NCI-H1436 treated with DMSO at 0.1 percent for 48 hours (cell line): Measurements from ENCODE around the gene GRPEL2.

ENCODE experiments used
- DNase-seq: peaks from one replicate; lab custom pipeline; 2025; lab: John Stamatoyannopoulos, UW

GRPEL2 gene, protein sequence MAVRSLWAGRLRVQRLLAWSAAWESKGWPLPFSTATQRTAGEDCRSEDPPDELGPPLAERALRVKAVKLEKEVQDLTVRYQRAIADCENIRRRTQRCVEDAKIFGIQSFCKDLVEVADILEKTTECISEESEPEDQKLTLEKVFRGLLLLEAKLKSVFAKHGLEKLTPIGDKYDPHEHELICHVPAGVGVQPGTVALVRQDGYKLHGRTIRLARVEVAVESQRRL

DNA sequence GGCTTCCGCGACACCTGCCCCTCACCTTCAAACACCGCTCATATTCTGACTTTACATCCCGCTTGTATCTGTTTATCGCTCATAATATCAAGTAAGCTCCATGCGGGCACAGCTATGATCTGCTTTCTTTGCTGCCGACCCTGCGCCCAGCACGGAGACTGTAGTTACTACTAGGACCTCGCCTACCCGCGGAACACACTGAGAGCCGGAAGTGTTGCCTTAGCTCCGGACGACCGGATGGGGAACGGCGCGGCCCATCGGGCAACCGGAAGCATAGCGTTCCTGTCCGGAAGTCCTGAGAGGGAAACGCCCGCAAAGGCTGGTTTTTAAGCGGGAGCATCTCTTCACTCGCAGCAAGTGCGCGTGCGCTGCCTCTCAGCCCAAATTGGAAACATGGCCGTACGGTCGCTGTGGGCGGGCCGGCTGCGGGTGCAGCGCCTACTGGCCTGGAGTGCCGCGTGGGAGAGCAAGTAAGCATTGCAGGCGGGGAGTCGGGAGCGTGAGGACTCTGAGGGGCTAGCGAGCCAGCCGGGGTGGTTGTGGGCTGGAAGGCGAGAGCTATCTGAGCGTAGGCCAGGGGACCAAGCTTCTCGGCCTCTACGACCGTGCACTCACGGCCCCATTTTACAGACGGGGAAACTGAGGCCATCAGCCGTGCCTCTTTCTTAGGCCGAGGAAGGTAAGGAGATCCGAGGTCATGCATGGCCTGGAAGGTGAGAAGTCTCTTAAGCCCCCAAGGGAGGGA is at the start of gene GRPEL2:
GRPEL2 (plus strand) TSS at position 353 of the 745 bp plus-strand sequence; CDS start at position 394, 41 bp downstream.
- DNase-seq = peak; percentile 79

DNA sequence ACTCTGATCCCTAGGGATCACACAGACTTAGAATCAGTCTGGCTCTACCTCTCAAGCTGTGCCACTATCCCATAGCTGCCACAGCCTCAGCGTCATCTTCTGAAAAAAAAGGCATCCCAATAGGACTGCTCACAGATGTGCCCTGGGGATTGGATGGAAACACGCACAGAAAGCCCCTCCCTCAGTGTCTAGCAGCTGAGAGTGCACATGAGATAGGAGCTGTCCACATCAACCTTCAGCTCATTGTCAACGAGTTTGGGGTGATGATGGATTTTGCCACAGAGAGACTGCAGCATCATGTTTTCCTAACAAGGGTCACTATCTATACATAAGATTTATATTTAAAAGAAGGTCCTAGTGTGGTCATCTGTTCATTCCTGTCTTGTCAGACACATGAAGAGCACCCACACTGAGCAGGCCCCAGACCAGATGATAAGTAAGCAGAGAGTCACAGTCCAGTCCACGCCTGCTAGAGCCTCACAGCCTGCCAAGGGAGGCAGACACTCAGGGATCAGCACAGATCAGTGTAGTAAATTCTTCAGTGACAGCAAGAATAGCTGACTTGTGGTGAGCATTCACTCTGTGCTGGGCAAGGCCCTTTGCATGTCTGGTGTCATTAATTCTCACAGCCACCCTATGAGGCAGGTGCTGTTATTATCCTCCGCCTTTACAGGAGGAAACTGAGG is 47.8 kb upstream of the GRPEL2 start:
- no peak for DNase-seq

DNA sequence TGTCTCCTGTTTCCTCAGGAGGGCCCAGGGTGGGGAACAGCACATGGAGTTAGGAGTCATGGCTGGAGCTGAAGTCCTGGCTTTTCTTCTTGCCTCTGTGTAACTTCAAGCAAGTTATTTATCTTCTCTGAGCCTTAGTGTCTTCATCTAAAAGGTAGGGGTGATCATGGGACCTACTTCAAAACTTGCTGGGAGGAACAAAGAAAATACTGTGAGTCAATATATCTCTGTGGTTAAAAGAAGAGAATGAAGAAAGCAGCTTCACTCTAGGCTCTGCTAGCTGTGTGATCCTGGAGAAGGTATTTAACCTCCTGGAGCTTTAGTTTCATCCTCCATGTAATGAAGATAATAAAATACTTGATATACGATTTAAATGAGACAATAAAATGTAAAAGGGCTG is 47.1 kb upstream of the GRPEL2 start:
- DNase-seq = no peak

DNA sequence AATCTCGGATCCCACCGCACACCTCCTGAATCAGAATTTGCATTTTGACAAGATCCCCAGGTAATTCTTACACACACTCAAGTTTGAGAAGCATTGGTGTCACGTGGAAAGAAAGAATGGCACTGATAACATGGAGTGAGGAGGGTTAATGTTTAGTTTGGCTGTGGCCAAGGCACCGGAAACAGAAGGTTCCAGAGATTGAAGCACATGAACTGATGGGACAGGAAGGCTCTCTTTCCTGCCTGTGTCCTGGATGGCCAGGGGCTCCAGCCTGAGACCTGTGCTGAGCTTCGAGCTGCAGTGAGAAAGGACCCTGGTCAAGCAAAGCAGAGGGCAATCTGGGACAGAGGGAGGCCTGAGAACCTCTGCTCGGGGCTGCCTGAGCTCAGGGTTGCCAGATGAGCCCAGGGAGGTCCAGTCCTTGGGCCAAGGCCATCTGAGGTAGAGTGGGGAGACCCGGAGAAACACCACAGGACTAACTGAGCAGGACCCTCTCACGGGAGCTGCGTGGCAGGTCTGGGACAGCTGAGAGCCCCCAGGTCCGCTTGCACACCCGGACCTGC is 46.4 kb upstream of the GRPEL2 start:
- DNase-seq = no peak

DNA sequence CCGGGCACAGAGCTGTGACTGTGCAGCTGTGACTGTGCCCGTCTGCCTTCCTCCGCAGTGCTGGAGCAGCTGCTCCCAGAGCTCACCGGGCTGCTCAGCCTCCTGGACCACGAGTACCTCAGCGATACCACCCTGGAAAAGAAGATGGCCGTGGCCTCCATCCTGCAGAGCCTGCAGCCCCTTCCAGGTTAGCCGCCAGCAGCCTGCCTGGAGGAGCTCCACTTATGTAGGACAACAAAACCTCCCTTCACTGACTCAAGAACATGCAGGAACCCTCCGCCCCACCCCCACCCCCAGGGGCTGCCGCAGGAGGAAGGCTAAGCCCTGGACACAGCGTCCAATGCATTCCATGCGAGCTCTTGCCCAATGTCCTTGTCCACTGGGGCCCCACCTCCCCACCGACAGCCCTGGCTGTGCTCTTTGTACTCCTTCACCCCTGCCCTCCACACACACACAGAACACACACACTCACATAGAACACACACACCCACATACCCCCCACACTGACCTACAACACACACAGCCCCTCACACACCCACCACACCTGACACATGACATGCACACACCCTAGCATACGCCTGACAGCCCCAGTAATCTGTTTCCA is 45.7 kb upstream of the GRPEL2 start:
- DNase-seq = no peak

DNA sequence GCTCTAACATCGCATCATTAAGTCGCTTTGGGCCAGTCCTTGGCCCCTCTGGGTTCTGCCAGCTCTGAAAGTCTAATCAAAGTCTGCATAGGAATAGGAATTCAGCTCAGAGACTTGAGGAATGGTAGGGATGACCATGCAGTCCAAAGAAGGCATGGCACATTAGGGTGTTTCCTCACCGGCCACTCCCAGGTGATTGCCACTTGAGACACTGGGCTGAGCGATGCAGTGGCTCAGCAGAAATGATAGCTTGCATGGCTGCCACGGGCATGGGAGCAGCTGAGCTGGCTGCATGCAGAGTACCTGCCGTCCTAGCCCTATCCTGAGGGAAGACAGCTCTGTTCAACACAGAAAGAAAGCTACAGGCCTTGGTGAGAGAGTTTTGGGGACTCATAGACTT is 44.9 kb upstream of the GRPEL2 start:
- DNase-seq = no peak

DNA sequence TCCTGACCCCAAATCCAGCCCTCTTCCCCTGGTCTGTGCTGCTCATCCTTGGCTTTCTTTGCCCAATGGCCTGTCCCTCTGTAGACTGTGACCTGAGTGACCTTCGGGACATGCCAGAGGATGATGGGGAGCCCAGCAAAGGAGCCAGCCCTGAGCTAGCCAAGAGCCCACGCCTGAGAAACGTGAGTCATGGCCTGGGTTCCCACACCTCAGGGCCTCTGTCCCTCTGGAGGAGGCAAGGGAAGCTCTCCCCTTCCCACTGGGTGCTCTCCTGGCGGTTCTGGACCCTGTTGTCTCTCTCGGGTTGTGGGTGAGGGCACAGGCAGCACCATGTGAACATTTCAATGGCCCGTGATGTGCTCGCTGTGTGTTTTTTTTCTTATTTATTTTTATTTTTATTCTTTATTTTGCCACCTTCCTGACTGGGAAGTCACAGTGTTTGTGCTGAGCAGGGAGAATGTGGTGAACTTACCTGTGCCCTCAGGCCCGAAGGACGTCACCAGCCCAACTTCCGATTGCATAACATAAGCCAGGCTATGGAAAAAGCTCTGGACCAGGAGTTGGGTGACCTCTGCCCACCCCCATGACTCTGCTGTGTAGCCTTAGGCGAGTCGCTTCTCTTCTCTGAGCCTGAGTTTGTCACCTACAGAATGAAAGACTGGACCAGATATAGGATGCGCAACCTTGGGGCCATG is 44.1 kb upstream of the GRPEL2 start:
- no peak for DNase-seq

DNA sequence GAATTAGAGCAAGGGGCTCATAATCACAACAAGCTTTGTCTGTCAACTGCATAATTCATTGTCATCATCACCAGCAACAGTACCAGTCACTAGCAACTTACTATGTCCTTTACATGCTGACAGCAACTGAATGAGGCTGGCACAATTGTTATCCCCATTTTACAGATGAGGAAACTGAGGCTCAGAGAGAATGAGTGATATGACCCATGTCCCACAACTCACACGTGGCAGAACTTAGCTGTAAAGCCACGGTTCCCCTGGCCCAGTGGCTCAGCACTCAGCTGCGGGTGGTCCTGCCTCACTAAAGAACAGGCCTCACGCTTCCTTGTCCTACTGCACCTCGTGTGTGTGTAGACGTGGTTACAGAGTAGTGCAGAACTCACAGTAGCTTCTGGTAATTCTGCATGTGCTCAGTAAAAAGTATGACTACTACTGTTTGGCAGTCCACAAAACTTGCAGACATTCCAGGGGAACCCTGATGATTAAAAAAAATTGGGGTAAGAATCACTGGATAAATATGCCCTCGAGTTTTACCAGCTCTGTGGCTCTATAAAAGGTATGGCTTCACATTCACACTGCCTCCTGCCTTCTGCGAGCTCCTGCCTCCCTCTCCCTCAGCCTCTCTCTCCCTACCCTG is 43.4 kb upstream of the GRPEL2 start:
- no peak for DNase-seq

DNA sequence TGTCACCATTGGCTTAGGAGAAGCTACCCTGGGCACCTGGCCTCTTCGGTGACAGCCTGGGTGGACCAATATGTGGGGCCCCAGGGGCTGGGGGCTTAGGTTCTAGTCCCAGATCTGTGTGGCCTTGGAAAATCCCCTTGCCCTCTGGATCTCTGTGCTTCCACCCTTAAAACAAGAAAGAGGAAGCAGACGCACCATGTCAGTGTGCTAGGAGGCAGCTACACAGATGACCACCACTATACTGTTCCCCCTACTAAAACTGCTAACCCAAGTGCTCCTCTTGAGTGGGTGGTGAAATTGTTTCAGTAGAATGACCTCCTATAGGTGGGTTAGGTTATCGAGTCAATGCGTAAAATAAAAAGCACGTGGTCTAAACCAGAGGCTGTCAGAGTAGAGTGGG is 42.7 kb upstream of the GRPEL2 start:
- DNase-seq = no peak

DNA sequence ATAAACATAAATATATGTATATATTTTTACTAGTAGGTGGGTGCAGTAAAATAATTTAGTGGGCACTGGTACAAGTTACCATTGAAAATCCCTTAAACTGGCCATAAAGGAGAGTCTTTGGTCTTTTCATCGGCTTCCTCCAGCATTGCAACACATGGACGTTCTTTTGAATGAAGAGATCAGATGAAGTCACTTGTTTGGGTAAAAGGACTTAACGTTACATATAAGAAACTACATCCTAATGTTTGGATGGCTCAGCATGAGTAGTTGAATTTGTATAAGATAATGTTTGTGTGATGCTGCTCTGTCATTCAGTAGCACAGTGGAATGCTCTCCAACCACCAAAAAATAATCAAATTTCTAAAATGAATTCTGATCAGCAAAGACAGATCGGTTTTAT is 42.1 kb upstream of the GRPEL2 start:
- no peak for DNase-seq

DNA sequence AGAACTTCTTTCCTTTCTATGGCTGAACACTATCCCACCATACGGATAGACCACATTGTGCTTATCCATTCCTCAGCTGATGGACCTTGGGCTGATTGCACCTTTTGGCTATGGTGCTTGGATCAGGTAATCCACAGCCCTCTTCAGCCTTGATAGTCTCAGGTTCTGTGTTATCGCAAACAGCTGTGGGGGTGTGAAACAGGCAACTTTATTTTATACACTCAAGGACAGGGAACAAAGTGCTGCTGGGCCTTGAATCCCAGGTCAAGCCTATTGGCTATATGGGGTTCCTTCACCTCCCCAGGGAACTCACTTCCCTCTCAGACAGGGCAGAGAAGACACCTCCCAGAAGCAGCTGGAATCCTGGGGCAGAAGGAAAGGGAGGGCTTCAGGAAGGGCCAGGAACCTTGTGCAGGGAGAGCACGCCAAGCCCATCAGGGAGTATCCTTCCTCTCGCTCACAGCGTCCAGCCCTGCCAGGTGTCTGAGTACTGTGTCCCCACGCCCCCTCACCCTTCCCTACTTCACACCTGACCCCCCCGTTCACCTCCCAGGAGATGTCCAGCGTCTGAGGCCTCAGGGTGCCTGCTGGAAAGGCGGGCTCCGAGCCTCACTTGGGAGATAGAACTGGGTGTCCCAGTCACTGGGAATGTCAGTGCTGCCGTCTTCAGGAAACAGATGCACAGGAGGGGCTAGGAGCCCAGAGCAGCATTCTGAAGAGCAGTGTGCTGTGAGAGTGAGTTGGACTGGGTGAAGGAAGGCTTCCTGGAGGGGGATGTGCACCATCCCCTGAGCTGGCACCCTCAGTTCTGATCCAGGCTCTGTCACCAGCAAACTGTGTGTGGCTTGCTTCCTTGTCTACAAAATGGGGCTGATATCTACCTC is 40.9 kb upstream of the GRPEL2 start:
- no peak for DNase-seq

DNA sequence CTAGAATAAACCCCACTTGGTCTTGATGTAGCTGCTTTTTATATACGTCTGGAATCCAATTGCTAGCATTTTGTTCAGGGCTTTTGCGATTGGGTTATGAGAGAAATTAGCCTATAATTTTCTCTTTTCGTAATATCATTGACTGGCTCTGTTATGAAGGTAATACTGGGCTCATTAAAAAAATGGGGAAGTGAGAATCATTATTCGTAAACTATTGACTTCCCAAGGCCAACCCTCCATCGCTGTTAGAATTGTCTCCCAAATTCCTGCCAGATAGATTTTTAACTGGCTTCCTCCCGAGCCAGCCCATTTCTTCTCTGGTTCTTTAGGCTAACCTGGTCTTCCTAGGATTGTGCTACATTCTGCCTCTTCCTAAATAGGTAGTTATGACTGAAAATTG is 35.9 kb upstream of the GRPEL2 start:
- no peak for DNase-seq

DNA sequence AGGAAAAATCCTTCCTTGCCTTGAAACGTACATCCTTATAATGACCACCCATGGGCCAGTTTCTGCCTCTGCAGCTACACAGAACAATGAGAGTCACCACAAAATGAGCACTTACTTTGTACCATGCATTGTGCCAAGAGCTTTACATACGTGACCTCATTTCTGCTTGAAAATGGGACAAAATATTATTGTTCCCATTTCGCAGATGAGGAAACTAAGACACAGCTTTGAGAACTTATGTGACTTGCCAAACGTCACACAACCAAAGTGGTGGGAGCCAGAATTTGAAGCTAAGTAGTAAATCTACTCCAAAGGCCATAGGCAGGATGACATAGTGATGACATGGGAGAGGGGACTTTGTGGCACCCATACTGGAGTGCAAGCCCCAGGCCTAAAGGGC is 34.8 kb upstream of the GRPEL2 start:
- no peak for DNase-seq

DNA sequence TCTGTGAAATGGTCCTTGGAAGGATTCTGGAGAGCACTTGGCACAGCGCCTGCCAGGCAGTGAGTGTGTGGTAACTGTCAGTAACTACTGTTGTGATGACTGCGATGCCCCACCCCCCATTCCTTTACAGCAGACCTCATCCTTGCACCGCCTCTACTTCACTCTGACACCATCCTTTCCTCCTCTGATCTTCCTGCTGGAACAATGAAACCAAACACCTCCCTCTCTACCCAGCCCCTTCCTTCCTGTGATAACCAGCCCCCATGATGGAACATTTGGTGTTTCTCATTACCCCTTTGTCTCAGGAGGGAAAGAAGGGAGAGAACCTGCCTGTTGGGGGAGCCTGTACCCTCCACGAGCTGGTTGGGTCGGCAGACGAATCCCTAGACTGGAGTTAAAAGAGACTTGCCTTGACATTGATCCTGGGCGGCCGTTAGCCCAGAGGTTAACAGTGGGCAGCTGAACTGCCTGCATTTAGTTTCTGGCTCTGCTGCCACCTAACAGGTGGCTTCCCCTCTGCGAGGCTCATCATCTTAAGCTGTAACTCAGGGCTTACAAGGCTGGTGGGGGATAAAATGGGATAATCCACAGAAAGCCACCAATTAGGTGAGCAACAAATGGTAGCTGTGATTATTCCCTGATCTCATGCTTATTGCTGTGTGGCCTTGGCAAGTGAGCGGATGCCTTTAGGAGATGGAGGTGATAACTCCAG is 34.2 kb upstream of the GRPEL2 start:
- DNase-seq = no peak

DNA sequence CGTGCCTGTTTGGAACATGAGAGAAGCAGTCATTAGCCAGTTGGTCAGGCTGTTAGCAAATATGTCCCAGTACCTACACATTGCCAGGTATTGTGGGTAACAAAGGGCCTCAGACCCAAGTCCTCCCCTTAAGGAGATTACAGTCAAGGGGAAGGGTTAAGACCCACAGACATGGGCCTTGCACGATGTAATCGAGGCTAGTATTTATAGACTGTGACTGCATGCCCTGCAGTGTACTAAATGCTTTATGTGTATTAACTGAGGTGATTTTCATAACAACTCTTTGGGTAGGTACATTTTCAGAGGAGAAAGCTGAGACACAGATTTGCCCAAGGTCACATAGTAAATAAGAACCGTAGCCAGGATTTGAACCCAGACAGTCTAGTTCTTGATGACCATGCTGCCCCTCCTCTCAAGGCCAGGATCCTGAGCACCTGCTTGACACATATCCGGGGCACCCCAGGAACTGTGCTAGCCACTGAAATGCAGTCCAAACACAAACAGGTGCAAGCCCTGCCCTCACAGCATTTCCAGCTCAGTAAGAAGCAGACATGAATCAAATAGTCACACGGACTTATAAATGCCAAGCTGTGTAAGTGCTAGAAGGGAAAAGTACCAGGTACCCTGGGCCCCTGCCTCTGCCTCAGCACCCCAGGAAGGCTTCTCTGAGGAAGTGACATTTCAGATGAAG is 32.0 kb upstream of the GRPEL2 start:
- no peak for DNase-seq

DNA sequence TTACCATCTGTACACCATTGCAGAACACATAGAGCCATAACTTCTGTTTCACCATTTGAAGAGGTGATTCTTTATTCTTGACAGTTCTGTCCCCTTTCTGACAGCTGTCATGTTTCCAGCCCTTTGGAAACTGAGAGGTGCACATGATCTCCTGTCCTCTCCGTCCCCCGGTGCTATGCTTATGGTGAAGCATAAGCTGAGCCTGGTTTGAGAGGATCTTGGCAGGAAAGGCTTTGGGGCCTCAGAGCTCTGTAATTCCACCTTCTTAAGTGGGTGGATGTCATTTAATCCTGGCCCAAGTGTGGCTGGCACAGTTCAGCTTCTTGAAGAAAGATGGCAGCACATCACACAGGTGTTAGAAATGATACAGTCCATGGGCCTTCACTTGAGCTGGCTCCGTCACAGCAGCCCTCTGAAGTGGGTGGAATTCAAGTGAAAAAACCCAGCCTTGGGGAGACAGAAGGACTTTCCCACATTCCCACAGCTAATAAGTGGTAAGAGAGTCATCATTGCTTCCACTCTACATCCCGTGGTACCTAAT is 30.7 kb upstream of the GRPEL2 start:
- no peak for DNase-seq

DNA sequence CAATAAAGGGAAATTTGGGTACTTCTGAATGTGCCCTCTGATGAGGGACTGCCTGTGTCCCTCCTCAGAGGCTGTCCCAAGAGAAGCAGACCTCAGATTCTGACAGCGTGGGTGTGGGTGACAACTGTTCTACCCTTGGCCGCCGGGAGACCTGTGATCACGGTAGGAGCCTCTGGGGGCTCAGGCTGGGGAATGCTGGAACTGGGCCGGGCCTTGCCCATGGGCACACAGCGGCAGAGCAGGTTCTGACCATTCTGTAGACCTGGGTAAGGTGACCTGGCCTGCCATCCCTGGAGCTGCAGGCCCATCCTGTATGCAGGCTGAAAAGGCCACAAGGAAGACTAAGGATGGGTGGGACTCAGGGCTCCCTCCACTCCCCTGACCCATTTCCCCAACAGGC is 29.5 kb upstream of the GRPEL2 start:
- no peak for DNase-seq

DNA sequence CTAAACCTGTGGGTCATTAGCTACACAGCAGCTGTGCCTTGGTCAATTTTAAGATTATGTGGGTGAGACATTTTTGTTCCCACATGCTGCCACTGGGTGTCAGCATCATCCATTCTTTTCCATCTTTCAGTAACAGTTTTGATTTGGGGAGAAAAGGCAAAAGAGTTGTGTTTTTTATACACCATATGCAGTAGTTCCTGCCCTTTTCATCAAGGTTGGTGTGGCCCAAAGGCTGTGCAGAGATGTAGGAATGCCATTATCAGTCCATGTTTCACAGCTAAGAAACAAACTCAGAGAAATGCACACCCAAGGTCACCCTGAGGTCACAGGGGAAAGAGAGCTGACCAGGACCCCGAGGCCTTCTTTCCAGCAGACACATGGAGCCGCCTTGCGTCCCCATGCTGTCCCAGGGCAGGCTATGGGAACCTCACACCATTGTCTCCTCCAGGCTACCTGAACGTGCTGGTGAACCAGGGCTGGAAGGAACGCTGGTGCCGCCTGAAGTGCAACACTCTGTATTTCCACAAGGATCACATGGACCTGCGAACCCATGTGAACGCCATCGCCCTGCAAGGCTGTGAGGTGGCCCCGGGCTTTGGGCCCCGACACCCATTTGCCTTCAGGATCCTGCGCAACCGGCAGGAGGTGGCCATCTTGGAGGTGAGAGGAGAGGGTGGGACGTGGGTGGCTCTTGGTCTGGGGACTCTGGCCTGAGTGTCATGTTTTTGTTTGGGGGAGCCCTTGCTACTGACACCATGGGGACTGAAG is 27.8 kb upstream of the GRPEL2 start:
- DNase-seq = no peak
